ENCODE measurements around the gene RNF166. TPM values are rescaled to one million over a fixed set of nuclear protein-coding genes. Genes with fewer than 3 reads are reported as not detected.
A peak's percentile ranks its signal among the peaks of the same experiment; 100 is the strongest.

Gene RNF166
- total and polyA plus RNA-seq, 5 donors = 15.0 to 23.8 (median 18.4) TPM

GRCh38 chr16:88647178-88648070 lies 58.8 kb downstream of the RNF166 start:
- DNase-seq (peak in 2 of 3 donors; percentile 46 to 62), ATAC-seq (no peak)
- Histone ChIP-seq H3K4me3 (ENCODE audit: low read length) (no peak overlapping the region), H3K9me3 (ENCODE audit: control insufficient read depth, low read length) (no peaks in the 10 kb centered on the region), H3K27me3 (ENCODE audit: control insufficient read depth, insufficient read depth) (no peaks in the 10 kb centered on the region), H3K27ac (ENCODE audit: low read length) (no peak overlapping the region), H3K4me1 (ENCODE audit: control insufficient read depth, insufficient read depth, low read length) (peaks cover 5% of the 10 kb centered on the region)
- intact Hi-C loops (cut with DNase I) = no loop called here
- 91% methylated on average over 22 of the region's 22 CpGs for WGBS

Small RNA genes within 50 kb of the gene (microRNA-seq; reads per million reads assigned to microRNA genes)
- 0 reads per million in 2 donors for gene MIR4722

Other genes with a start within 250 kb of the RNF166 start
- 10 to 100 TPM; 17.5 to 25.1 (median 21.2) TPM for gene ZC3H18, start 136.0 kb downstream of the RNF166 start, total RNA-seq
- 19.6 TPM for gene ZC3H18, start 136.0 kb downstream of the RNF166 start, polyA plus RNA-seq
- not detected for gene IL17C, start 67.8 kb downstream of the RNF166 start, total RNA-seq
- not detected for gene IL17C, start 67.8 kb downstream of the RNF166 start, polyA plus RNA-seq
- 100 to 1,000 TPM in 1 of 4 donors, 10 to 100 TPM in 3; 53.9 to 101 (median 70.7) TPM for gene CYBA, start 55.4 kb downstream of the RNF166 start, total RNA-seq
- gene CYBA, start 55.4 kb downstream of the RNF166 start, polyA plus RNA-seq = 84.2 TPM
- gene MVD, start 43.3 kb downstream of the RNF166 start, total RNA-seq = 10 to 100 TPM; 29.8 to 32.0 (median 31.2) TPM
- gene MVD, start 43.3 kb downstream of the RNF166 start, polyA plus RNA-seq = 35.9 TPM
- 1 to 10 TPM in 3 of 4 donors, under 1 TPM in 1; 0.39 to 2.8 (median 1.6) TPM for gene SNAI3, start 19.9 kb downstream of the RNF166 start, total RNA-seq
- 2.7 TPM for gene SNAI3, start 19.9 kb downstream of the RNF166 start, polyA plus RNA-seq
- gene CTU2, start 95 bp upstream of the RNF166 start, total RNA-seq = 10 to 100 TPM; 11.1 to 16.3 (median 12.4) TPM
- 11.4 TPM for gene CTU2, start 95 bp upstream of the RNF166 start, polyA plus RNA-seq
- 10 to 100 TPM; 21.7 to 45.6 (median 29.8) TPM for gene PIEZO1, start 78.8 kb upstream of the RNF166 start, total RNA-seq
- 37.3 TPM for gene PIEZO1, start 78.8 kb upstream of the RNF166 start, polyA plus RNA-seq
- gene CDT1, start 97.4 kb upstream of the RNF166 start, total RNA-seq = 1 to 10 TPM in 2 of 4 donors, under 1 TPM in 2; 0.57 to 3.1 (median 1.1) TPM
- 0.27 TPM for gene CDT1, start 97.4 kb upstream of the RNF166 start, polyA plus RNA-seq
- gene APRT, start 105.5 kb upstream of the RNF166 start, total RNA-seq = 10 to 100 TPM; 40.8 to 65.8 (median 50.7) TPM
- gene APRT, start 105.5 kb upstream of the RNF166 start, polyA plus RNA-seq = 82.0 TPM
- gene GALNS, start 150.5 kb upstream of the RNF166 start, total RNA-seq = 10 to 100 TPM; 17.6 to 22.3 (median 18.8) TPM
- 21.0 TPM for gene GALNS, start 150.5 kb upstream of the RNF166 start, polyA plus RNA-seq
- gene TRAPPC2L, start 150.7 kb upstream of the RNF166 start, total RNA-seq = 10 to 100 TPM; 45.5 to 61.5 (median 55.0) TPM
- gene TRAPPC2L, start 150.7 kb upstream of the RNF166 start, polyA plus RNA-seq = 43.7 TPM
- not detected for gene PABPN1L, start 160.3 kb upstream of the RNF166 start, total RNA-seq
- gene PABPN1L, start 160.3 kb upstream of the RNF166 start, polyA plus RNA-seq = not detected